ENCODE results near the gene FBL. TPM values are rescaled to one million over a fixed set of nuclear protein-coding genes. Genes with fewer than 3 reads are reported as not detected.
"Not testable (repeated sequence)": the region's sequence is repeated elsewhere in the genome, so short reads cannot be mapped to it uniquely, and the experiment has no call there.

FBL gene
- total RNA-seq, 1 donor from 2014 or later, result 119 TPM

DNA sequence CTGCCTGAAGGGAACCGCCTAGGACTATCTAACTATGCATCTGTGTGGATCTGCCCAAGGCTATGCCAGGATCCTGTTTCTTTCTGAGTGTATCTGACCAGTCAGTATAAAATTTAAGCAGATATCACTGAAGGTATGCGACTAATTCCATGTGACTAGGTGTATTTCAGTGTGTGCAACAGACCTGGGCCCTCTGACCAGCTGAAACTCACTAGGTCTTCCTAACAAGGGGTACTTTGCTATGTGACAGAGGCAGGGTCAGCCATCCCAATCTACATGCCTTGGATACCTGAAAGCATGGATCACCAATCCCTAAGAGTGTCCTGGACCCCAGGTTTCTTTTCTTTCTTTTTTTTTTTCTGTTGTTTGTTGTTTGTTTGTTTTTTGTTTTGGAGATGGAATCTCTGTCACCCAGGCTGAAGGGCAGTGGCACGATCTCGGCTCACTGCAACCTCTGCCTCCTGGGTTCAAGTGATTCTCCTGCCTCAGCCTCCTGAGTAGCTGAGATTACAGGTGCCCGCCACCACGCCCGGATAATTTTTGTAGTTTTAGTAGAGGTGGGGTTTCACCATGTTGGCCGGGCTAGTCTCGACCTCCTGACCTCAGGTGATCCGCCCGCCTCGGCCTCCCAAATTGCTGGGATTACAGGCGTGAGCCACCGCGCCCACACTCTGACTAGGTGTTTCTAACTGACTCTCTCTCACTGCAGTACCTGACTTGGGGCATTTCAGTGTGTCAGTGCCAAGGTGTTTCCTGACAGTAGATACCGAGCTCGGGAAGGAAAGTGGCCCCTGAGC, 44.8 kb upstream of the FBL start:
- Mint-ChIP-seq H3K27ac (ENCODE audit: unreplicated experiment) (no peak overlapping the region), H3K4me1 (ENCODE audit: low read depth, unreplicated experiment) (no peaks in the 10 kb centered on the region), H3K4me3 (ENCODE audit: unreplicated experiment) (no peak overlapping the region), H3K9me3 (ENCODE audit: unreplicated experiment) (peaks cover 2% of the 10 kb centered on the region), H3K36me3 (ENCODE audit: unreplicated experiment) (no peaks in the 10 kb centered on the region), H3K27me3 (ENCODE audit: unreplicated experiment) (peaks cover 9% of the 10 kb centered on the region)
- TF ChIP-seq, protein P1, sequence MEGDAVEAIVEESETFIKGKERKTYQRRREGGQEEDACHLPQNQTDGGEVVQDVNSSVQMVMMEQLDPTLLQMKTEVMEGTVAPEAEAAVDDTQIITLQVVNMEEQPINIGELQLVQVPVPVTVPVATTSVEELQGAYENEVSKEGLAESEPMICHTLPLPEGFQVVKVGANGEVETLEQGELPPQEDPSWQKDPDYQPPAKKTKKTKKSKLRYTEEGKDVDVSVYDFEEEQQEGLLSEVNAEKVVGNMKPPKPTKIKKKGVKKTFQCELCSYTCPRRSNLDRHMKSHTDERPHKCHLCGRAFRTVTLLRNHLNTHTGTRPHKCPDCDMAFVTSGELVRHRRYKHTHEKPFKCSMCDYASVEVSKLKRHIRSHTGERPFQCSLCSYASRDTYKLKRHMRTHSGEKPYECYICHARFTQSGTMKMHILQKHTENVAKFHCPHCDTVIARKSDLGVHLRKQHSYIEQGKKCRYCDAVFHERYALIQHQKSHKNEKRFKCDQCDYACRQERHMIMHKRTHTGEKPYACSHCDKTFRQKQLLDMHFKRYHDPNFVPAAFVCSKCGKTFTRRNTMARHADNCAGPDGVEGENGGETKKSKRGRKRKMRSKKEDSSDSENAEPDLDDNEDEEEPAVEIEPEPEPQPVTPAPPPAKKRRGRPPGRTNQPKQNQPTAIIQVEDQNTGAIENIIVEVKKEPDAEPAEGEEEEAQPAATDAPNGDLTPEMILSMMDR (IDR thresholded peaks at IDR 0.05; ENCODE audit: partially characterized antibody, unreplicated experiment), result no peak
- DNase-seq, result no peak

DNA sequence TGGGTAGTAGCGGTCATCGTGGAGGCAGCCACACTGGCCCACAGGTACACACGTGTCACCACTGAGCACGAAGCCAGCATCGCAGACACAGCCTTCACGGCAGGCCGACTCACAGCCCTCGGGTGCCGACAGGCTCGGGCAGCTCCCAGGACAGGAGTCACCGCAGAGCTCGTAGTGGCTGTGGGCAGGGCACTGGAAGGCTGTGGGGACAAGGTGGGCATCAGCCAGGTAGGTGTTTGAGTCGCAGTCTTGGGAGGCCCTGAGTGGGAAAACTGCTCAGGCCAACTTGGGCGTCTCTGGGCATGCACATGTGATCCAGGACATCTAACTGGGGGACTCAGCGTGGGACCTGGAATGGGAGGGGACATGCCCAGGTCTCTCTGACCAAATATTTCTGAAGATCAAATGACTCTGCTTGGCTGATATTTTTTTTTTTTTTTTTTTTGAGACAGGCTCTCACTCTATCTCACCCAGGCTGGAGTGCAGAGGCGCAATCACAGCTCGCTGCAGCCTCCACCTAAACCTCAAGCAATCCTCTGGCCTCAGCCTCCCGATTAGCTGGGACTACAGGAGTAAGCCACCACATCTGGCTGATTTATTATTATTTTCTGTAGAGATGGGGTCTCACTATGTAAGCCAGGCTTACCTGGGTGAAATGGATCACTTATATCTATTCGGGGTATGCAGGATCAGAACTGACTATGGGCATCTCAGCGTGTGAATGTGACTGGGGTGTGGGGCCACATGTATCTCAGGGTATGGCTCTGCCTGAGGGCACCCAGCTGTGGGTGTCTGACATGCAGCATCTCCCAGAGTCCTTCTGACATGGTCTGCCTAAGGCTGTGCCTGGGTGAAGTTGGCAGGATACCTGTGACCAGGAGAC, 43.9 kb upstream of the FBL start:
- not testable (repeated sequence) for H3K4me1 Mint-ChIP-seq (ENCODE audit: low read depth, unreplicated experiment); H3K27ac Mint-ChIP-seq (ENCODE audit: unreplicated experiment); H3K9me3 Mint-ChIP-seq (ENCODE audit: unreplicated experiment); H3K27me3 Mint-ChIP-seq (ENCODE audit: unreplicated experiment); DNase-seq; H3K4me3 Mint-ChIP-seq (ENCODE audit: unreplicated experiment); H3K36me3 Mint-ChIP-seq (ENCODE audit: unreplicated experiment)

DNA sequence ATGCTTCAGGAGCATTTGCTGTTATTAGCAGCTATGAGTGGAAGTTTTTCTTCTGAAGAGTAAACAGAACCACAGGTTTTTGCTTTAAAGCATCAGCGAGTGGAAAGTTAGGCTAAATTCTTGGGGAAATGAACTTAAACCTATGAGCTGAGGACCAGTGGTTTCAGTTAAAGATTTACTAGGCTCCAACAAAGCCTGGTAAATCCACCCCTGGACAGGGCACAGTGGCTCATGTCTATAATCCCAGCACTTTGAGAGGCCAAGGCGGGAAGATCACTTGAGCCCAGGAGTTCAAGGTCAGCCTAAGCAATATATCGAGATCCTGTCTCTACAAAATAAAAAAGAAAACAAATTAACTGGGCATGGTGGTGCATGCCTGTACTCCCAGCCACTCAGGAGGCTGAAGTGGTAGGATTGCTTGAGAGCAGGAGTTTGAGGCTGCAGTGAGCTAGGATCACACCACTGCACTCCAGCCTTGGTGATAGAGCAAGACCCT, 41.3 kb upstream of the FBL start:
- H3K4me1 Mint-ChIP-seq (ENCODE audit: low read depth, unreplicated experiment); H3K27me3 Mint-ChIP-seq (ENCODE audit: unreplicated experiment); H3K9me3 Mint-ChIP-seq (ENCODE audit: unreplicated experiment); DNase-seq; H3K4me3 Mint-ChIP-seq (ENCODE audit: unreplicated experiment); H3K36me3 Mint-ChIP-seq (ENCODE audit: unreplicated experiment); H3K27ac Mint-ChIP-seq (ENCODE audit: unreplicated experiment): not testable (repeated sequence)

DNA sequence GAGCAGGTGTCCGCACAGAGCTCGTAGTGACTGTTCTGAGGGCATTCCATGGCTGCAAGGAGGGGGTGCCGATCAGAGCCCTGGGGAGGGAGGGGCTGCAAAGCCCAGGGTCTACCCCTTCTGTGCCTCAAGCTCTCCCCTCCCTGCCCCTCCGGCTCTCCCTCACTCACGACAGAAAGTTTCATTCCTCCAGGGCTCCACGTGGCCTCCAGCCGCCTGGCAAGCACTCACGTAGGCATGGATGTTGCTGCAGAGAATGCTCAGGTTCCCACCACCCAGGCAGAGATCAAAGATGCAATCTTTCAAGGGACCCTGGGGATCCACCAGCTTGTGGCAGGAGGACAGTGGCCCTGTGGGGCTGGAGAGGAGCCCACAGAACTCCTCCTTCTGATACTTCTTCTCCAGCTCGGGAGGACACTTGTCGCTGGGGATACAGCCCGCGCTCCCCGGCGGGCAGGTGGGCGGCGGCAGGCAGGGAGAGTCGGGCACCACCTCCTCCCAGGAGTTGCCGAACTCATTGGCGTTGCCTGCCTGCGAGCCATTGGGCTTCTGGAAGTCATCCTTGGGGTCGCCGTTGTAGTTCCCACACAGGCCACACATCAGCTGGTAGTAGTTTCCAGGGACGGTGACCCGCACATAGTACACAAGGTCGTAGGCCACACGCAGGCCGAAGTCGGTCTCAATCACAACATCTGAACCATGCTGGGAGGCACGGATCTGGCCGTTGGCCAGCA, 39.8 kb upstream of the FBL start:
- DNase-seq; H3K4me3 Mint-ChIP-seq (ENCODE audit: unreplicated experiment); H3K4me1 Mint-ChIP-seq (ENCODE audit: low read depth, unreplicated experiment); H3K9me3 Mint-ChIP-seq (ENCODE audit: unreplicated experiment); H3K27me3 Mint-ChIP-seq (ENCODE audit: unreplicated experiment); H3K27ac Mint-ChIP-seq (ENCODE audit: unreplicated experiment); H3K36me3 Mint-ChIP-seq (ENCODE audit: unreplicated experiment): not testable (repeated sequence)

DNA sequence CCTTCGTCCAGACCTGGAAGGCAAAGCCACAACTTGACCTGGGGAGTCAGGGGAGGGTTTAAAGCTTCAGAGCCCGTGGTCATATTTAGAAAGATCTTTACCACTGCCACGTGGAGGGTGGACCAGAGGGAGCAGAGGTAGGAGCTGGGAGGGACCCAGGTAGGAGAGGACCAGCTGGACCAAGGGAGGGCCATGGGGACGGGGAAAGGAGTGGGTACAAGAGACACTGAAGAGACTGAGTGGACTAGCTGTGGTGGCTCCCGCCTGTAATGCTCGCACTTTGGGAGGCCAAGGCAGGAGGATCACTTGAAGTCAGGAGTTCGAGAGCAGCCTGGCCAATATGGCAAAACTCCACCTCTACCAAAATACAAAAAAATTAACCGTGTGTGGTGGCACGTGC, 38.5 kb upstream of the FBL start:
- not testable (repeated sequence) for H3K27me3 Mint-ChIP-seq (ENCODE audit: unreplicated experiment); H3K36me3 Mint-ChIP-seq (ENCODE audit: unreplicated experiment); H3K4me3 Mint-ChIP-seq (ENCODE audit: unreplicated experiment); DNase-seq; H3K4me1 Mint-ChIP-seq (ENCODE audit: low read depth, unreplicated experiment); H3K27ac Mint-ChIP-seq (ENCODE audit: unreplicated experiment); H3K9me3 Mint-ChIP-seq (ENCODE audit: unreplicated experiment)

DNA sequence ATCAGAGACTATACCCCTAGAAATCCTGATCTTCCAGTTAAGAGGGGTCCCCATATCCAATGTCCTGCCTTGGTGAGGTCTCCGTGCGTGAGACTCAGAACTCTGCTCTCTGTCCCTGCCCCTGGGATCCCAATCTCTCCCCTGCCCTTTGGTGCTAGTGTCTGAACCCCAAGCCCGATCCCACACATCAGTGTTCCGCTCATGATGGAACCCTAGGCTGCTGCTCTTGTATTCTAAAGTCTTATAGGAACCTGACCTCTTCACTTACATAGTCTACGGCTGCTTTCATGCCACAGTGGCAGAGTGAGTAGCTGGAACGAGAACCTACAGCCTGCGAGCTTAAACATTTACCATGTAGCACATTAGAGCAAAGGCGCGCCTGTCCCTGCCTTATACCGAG, 36.5 kb upstream of the FBL start:
- not testable (repeated sequence) for H3K27me3 Mint-ChIP-seq (ENCODE audit: unreplicated experiment); DNase-seq; H3K27ac Mint-ChIP-seq (ENCODE audit: unreplicated experiment); H3K36me3 Mint-ChIP-seq (ENCODE audit: unreplicated experiment); H3K4me1 Mint-ChIP-seq (ENCODE audit: low read depth, unreplicated experiment); H3K9me3 Mint-ChIP-seq (ENCODE audit: unreplicated experiment); H3K4me3 Mint-ChIP-seq (ENCODE audit: unreplicated experiment)

DNA sequence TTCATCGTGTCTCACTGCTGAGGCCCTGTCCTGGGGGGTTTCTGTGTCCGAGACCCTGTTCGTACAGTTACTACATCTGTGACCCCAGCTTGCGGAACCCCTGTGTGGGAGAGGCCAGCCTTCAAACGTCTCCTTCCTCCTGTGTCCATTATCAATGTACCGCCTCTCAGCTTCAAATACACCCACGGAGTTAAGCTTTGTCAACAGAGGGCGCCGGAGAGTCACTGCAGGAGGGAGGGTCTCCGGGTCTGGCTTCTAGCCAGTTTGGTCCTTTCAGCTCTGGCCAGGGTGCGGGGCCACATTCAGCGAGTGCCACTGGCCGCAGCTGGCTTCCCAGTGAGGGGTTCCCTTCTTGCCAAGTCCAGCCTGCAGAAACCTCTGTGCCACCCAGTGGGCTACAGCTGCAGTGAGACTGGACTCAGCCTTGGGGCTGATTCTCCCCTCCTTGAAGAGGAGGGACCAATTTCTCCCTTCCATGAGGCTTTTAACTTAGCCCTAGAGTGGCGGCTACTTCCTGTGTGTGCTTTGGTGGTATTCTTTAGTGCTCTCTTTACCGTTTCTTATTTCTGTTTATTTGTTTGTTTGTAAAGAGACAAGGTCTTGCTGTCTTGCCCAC, 35.4 kb upstream of the FBL start:
- TF ChIP-seq, protein P1 (IDR thresholded peaks at IDR 0.05; ENCODE audit: partially characterized antibody, unreplicated experiment), result peak; percentile 10
- H3K27ac Mint-ChIP-seq (ENCODE audit: unreplicated experiment); H3K4me3 Mint-ChIP-seq (ENCODE audit: unreplicated experiment); H3K9me3 Mint-ChIP-seq (ENCODE audit: unreplicated experiment); H3K4me1 Mint-ChIP-seq (ENCODE audit: low read depth, unreplicated experiment); H3K36me3 Mint-ChIP-seq (ENCODE audit: unreplicated experiment); H3K27me3 Mint-ChIP-seq (ENCODE audit: unreplicated experiment): not testable (repeated sequence)
- peak; percentile 68 for DNase-seq

DNA sequence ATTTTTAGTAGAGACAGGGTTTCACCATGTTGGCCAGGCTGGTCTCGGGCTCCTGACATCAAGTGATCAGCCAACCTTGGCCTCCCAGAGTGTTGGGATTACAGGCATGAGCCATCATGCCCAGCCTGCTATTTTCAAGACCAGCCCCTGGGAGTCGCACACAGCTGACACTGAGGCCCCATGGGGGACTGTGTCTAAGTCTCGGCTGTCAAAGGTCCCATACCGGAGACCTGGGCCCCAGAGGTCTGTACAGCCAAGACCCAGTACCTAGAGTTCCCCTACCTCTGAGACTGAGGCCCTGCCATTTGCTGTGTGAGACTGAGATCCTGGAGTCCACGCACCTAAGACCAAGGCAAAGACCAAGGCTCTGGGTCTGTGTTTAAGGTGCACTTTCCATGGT, 34.1 kb upstream of the FBL start:
- not testable (repeated sequence) for H3K9me3 Mint-ChIP-seq (ENCODE audit: unreplicated experiment); H3K27me3 Mint-ChIP-seq (ENCODE audit: unreplicated experiment); H3K27ac Mint-ChIP-seq (ENCODE audit: unreplicated experiment); H3K36me3 Mint-ChIP-seq (ENCODE audit: unreplicated experiment); H3K4me1 Mint-ChIP-seq (ENCODE audit: low read depth, unreplicated experiment); H3K4me3 Mint-ChIP-seq (ENCODE audit: unreplicated experiment); DNase-seq

DNA sequence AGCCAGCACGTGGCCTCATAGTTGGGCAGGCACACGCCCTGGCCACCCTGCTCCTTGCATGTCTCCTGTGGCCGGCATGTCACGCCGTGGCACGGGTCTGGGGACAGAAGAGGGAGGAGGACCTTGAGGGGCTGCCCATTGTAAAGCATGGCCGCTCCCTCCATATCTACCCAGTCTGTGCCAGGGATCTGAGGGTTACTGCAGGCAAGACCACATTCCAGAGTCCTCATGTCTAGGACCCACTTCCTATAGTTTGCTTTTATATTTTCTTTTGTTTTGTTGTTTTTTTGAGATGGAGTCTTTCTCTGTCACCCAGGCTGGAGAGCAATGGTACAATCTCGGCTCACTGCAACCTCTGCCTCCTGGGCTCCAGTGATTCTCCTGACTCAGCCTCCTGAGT, 33.6 kb upstream of the FBL start:
- not testable (repeated sequence) for H3K27me3 Mint-ChIP-seq (ENCODE audit: unreplicated experiment); H3K9me3 Mint-ChIP-seq (ENCODE audit: unreplicated experiment); H3K4me1 Mint-ChIP-seq (ENCODE audit: low read depth, unreplicated experiment); H3K36me3 Mint-ChIP-seq (ENCODE audit: unreplicated experiment); H3K4me3 Mint-ChIP-seq (ENCODE audit: unreplicated experiment); DNase-seq; H3K27ac Mint-ChIP-seq (ENCODE audit: unreplicated experiment)

All from glutamatergic neuron (in vitro differentiated cells).